Measurements from ENCODE around the gene PDGFA. TPM values are rescaled to one million over a fixed set of nuclear protein-coding genes. Genes with fewer than 3 reads are reported as not detected.
A peak's percentile ranks its signal among the peaks of the same experiment; 100 is the strongest.

Gene PDGFA
- total RNA-seq, 3 donors from 2014 or later (not counting 1 experiment from before 2014, with no cell fraction given): 0.86 to 2.0 (median 1.5) TPM

- no peaks in the 10 kb centered on the region for H3K27me3 ChIP-seq (ENCODE audit: control insufficient read depth, insufficient read depth, low read length)
- H3K4me3 Mint-ChIP-seq: no peak overlapping the region
- no peaks in the 10 kb centered on the region for H3K36me3 ChIP-seq (ENCODE audit: control insufficient read depth, insufficient read depth, low read length)
- no peaks in the 10 kb centered on the region for H3K4me1 ChIP-seq (ENCODE audit: control insufficient read depth, insufficient read depth, low read length)
- H3K4me1 Mint-ChIP-seq: peaks cover 4 to 7% of the 10 kb centered on the region in 2 donors
- H3K4me3 ChIP-seq (ENCODE audit: low read length): no peak overlapping the region
- TF ChIP-seq CTCF (IDR thresholded peaks at IDR 0.05): no peak
- intact Hi-C loops (cut with micrococcal nuclease): no loop called here
- ATAC-seq: no peak
- peak overlapping the region in 1 of 2 donors; percentile 46 for H3K27ac Mint-ChIP-seq
- H3K36me3 Mint-ChIP-seq: no peaks in the 10 kb centered on the region
- H3K27me3 Mint-ChIP-seq (ENCODE audit: low read depth in 2 of 2): no peaks in the 10 kb centered on the region
- no peaks in the 10 kb centered on the region for H3K9me3 Mint-ChIP-seq
- 93% methylated on average over 17 of the region's 17 CpGs for WGBS (ENCODE audit: insufficient coverage)
- H3K27ac ChIP-seq (ENCODE audit: low read length): no peak overlapping the region
- no peaks in the 10 kb centered on the region for H3K9me3 ChIP-seq (ENCODE audit: control insufficient read depth, insufficient read depth, low read length)
- DNase-seq: no peak
These were observed 43.4 kb upstream of the PDGFA start for GRCh38 chr7:562789-563628.

- Mint-ChIP-seq H3K27ac (peak overlapping the region in 1 of 2 donors; percentile 46), H3K4me1 (peaks cover 4 to 7% of the 10 kb centered on the region in 2 donors), H3K27me3 (ENCODE audit: low read depth in 2 of 2) (no peaks in the 10 kb centered on the region), H3K4me3 (no peak overlapping the region), H3K36me3 (no peaks in the 10 kb centered on the region), H3K9me3 (no peaks in the 10 kb centered on the region)
- intact Hi-C loops (cut with micrococcal nuclease): no loop called here
- TF ChIP-seq CTCF (IDR thresholded peaks at IDR 0.05): no peak
- H3K9me3 ChIP-seq (ENCODE audit: control insufficient read depth, insufficient read depth, low read length): no peaks in the 10 kb centered on the region
- DNase-seq (no peak), ATAC-seq (no peak)
- no peak overlapping the region for H3K27ac ChIP-seq (ENCODE audit: low read length)
- H3K4me1 ChIP-seq (ENCODE audit: control insufficient read depth, insufficient read depth, low read length): no peaks in the 10 kb centered on the region
- WGBS (ENCODE audit: insufficient coverage): 62% methylated on average over 7 of the region's 7 CpGs
- no peaks in the 10 kb centered on the region for H3K36me3 ChIP-seq (ENCODE audit: control insufficient read depth, insufficient read depth, low read length)
- no peaks in the 10 kb centered on the region for H3K27me3 ChIP-seq (ENCODE audit: control insufficient read depth, insufficient read depth, low read length)
- H3K4me3 ChIP-seq (ENCODE audit: low read length): no peak overlapping the region
These were observed 42.7 kb upstream of the PDGFA start for GRCh38 chr7:562374-562675.

- DNase-seq: no peak
- no peaks in the 10 kb centered on the region for H3K36me3 ChIP-seq (ENCODE audit: control insufficient read depth, insufficient read depth, low read length)
- ATAC-seq: no peak
- intact Hi-C loops (cut with micrococcal nuclease): no loop called here
- H3K4me3 ChIP-seq (ENCODE audit: low read length): no peak overlapping the region
- H3K9me3 ChIP-seq (ENCODE audit: control insufficient read depth, insufficient read depth, low read length): no peaks in the 10 kb centered on the region
- TF ChIP-seq CTCF (IDR thresholded peaks at IDR 0.05): no peak
- Mint-ChIP-seq H3K27me3 (ENCODE audit: low read depth in 2 of 2) (no peaks in the 10 kb centered on the region), H3K27ac (no peak overlapping the region), H3K4me1 (peaks cover 4 to 7% of the 10 kb centered on the region in 2 donors), H3K36me3 (no peaks in the 10 kb centered on the region), H3K4me3 (no peak overlapping the region), H3K9me3 (no peaks in the 10 kb centered on the region)
- 88% methylated on average over 43 of the region's 44 CpGs for WGBS (ENCODE audit: insufficient coverage)
- H3K27ac ChIP-seq (ENCODE audit: low read length): no peak overlapping the region
- H3K4me1 ChIP-seq (ENCODE audit: control insufficient read depth, insufficient read depth, low read length): no peaks in the 10 kb centered on the region
- no peaks in the 10 kb centered on the region for H3K27me3 ChIP-seq (ENCODE audit: control insufficient read depth, insufficient read depth, low read length)
These were observed 42.2 kb upstream of the PDGFA start for GRCh38 chr7:561631-562373.
